ENCODE results near the gene MTFMT.
"Not testable (repeated sequence)": the region's sequence is repeated elsewhere in the genome, so short reads cannot be mapped to it uniquely, and the experiment has no call there.

The MTFMT gene

DNA sequence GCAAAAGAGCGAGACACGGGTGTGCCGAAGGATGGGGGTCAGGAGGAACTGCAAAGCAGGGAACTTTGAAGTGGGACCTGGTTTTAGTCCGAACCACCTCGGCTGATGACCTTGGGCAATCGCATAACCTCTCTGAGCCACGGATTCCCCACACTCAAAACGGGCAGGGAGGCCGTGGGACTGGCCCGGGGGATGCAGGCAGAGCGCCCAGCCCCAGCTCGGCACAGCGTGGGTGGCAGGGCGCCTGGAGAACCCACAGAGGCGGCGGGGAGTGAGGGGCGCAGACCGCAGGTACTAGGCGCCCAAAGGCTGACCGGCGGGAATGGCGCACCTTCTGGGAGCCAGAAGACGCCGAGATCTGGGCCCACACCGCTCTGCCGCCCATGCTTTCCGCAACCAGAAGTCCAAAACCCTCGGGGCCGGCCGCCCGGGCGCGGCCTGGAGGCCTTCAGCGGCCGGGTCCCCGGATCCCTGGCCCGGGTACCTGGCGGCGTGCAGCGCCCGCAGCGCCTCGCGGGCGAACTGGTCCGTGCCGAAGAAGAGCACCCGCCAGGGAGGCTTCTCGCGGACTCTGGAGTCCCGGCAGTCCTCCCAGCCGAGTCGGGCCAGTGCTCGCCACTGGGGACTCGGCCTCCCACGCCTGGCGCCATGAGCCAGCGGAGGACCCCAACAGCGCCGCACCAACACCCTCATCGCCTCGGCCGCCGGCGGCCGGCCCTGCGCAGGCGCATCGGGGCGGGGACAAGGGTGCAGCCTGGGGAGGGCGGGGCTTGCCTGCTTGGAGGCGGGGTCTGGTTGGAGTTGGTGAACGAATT is at the start of gene MTFMT:
Gene MTFMT, minus strand, starts transcription at position 719 of the 815 bp plus-strand sequence. Its CDS starts 26 bp downstream, at position 693.
- FAIRE-seq: no peak

DNA sequence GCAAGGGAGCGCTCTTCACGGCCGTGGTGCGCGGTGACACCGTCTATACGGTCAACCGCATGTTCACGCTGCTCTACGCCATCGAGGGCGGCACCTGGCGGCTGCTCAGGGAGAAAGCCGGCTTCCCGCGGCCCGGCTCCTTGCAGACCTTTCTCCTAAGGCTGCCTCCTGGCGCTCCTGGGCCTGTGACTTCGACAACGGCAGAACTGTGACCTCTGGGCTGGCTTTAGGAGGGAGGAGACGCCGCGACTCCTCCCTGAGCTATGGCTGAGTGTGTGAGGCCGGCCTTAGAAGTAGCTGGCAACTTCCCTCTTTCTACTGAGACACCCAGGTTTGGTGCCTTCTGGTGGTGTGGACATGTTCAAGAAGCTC is 48.5 kb upstream of the MTFMT start:
- FAIRE-seq: no peak

DNA sequence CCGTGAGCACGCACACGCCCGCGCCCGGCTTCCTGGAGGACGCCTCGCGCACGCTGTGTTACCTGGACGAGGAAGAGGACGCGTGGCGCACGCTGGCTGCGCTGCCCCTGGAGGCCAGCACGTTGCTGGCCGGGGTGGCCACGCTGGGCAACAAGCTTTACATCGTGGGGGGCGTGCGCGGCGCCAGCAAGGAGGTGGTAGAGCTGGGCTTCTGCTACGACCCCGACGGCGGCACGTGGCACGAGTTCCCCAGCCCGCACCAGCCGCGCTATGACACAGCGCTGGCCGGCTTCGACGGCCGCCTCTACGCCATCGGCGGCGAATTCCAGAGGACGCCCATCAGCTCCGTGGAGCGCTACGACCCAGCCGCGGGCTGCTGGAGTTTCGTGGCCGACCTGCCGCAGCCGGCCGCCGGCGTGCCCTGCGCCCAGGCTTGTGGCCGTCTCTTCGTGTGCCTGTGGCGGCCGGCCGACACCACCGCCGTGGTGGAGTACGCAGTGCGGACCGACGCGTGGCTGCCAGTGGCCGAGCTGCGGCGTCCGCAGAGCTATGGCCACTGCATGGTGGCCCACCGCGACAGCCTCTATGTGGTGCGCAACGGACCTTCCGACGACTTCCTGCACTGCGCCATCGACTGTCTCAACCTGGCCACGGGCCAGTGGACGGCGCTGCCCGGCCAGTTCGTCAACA is 48.0 kb upstream of the MTFMT start:
- no peak for FAIRE-seq

DNA sequence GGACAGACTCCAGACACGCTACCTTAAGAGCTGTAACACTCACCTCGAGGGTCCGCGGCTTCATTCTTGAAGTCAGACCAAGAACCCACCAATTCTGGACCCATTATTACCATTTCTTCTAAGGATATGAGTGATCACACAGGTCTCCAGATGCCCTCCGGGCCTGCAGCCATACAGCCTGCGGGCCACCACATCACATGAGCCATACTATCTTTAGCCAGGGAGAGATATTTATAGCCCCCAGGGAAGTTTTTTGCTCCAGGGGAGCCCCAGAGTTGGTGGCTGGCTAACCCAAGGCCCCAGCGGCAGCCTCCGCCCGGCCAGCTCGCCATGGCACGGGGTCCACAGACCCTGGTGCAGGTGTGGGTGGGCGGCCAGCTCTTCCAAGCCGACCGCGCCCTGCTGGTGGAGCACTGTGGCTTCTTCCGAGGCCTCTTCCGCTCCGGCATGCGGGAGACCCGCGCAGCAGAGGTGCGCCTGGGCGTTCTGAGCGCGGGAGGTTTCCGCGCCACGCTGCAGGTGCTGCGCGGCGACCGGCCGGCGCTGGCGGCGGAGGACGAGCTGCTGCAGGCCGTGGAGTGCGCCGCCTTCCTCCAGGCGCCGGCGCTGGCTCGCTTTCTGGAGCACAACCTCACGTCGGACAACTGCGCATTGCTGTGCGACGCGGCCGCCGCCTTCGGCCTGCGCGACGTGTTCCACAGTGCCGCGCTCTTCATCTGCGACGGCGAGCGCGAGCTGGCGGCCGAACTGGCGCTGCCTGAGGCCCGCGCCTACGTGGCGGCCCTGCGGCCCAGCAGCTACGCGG is 47.2 kb upstream of the MTFMT start, which contains the start of gene KBTBD13:
Gene KBTBD13, plus strand, starts transcription at position 261 of the 805 bp plus-strand sequence. Its CDS starts 70 bp downstream, at position 331.
- no peak for FAIRE-seq

DNA sequence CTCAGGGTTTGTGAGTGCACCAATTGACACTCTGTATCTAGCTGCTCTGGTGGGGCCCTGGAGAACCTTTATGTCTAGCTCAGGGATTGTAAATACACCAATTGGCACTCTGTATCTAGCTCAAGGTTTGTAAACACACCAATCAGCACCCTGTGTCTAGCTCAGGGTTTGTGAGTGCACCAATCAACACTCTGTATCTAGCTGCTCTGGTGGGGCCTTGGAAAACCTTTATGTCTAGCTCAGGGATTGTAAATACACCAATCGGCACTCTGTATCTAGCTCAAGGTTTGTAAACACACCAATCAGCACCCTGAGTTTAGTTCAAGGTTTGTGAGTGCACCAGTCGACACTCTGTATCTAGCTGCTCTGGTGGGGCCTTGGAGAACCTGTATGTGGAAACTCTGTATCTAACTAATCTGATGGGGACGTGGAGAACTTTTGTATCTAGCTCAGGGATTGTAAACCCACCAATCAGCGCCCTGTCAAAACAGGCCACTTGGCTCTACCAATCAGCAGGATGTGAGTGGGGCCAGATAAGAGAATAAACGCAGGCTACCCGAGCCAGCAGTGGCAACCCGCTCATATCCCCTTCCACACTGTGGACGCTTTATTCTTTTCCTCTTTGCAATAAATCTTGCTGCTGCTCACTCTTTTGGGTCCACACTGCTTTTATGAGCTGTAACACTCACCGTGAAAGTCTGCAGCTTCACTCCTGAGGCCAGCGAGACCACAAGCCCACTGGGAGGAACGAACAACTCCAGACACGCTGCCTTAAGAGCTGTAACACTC is 46.4 kb upstream of the MTFMT start:
- not testable (repeated sequence) for FAIRE-seq

DNA sequence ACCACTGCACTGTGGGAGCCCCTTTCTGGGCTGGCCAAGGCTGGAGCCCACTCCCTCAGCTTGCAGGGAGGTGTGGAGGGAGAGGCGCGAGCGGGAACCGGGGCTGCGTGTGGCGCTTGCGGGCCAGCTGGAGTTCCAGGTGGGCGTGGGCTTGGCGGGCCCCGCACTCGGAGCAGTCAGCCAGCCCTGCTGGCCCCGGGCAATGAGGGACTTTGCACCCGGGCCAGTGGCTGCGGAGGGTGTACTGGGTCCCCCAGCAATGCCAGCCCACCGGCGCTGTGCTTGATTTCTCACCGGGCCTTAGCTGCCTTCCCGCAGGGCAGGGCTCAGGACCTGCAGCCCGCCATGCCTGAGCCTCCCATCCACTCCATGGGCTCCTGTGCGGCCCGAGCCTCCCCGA is 45.5 kb upstream of the MTFMT start:
- not testable (repeated sequence) for FAIRE-seq

DNA sequence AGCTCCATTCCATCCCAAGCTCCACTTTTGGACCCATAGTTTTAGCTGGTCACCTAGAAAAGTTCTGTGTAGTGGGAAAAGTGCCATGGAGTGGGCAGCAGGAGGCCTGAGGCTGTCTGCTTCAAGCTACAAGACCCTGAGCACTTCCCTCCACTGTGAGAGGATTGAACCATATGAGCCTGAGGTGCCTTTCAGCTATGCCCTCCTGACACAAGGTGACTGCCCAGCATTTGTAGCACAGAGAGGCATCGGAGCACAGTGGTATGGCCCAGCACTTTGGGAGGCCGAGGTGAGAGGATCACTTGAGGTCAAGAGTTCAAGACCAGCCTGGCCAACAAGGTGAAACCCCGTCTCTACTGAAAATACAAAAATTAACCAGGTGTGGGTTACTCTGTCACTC is 43.2 kb upstream of the MTFMT start:
- no peak for FAIRE-seq

DNA sequence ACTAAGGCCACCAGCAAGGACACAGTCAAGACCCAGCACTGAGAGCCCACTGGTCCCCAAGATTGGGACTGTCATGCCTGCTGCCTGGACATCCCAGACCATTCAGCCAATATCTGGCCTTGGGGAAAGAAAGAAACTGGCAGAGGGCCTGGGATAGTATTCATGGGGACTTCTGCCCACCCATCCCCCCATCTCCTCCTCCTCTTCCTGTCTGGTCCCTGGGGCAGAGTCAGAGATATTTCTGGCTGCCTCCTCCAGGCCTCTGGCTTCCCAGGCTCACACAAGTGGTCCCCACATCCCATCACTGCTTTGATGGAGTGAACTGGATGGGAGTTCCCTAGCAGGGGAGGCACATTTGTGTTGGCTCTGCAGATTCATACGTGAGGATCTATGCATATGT is 42.6 kb upstream of the MTFMT start:
- FAIRE-seq: no peak

DNA sequence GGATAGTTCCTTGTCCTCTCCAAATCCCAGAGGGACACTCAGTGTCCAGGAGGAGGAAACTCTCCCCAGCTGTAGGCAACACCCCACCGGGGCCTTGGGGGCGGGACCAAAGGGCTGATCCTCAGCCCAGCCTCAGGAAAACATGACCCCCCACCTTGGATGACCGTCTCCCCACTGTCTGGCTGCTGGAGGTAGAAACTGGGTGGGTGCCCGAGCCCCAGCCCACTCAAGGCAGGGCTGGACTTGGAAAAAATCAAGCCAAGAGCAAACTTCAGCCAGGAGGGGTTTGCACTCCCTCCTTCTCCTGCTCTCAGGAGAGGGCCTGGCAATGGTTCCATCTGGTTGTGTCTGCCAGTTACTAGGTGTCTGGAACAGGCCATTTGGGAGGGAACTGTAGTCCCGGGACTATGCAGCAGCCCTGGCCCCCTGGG is 42.0 kb upstream of the MTFMT start:
- FAIRE-seq: no peak

DNA sequence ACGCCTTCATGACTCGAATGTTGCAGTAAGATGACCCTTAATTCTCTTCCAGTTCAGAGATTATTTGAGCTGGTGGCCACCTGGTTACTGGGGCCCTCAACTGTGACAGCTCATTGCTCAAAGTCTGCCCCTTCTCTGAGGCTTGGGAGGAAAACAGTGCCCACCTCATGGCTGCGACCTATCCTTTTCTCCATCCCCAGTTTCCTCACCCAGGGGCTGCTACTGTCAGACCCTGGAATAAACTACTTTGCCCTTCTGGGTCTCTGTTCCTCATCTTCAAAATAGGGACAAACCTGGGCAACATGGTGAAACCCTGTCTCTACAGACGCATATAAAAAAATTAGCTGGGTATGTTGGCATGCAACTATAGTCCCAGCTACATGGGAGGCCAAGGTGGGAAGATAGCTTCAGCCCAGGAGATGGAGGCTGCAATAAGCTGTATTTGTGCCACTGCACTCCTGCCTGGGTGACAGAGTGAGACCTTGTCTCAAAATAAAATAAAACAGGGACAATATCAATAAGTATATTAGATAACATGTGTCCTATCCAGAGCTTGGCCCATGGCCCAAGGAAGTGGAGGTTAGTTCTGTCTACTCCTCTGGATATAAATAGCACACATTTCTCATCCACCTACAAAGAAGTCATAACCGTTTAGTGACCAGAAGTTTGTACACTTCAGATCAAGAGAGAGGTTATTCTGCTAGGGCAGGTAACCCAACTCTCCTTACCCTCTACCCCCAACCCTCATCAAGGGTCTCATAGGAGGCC is 40.5 kb upstream of the MTFMT start:
- FAIRE-seq: no peak

DNA sequence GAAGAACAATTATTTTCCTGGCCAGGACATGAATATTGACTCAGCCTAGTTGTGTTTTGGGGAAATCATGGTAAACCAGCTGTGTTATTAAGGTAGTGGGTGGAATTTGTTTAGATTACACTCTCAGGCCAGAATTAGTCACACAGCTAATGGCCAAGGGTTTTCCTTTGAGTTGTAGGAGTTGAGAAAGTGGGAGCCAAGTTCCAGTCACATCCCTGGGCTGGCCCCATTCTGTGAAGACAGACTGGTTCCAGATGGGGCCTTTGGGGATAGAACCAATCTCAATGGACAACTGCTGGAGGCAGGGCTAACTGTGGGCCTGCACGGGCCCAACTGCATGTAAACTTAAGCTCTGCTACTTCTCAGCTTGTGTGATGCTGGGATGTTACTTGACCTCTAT is 39.7 kb upstream of the MTFMT start:
- no peak for FAIRE-seq

DNA sequence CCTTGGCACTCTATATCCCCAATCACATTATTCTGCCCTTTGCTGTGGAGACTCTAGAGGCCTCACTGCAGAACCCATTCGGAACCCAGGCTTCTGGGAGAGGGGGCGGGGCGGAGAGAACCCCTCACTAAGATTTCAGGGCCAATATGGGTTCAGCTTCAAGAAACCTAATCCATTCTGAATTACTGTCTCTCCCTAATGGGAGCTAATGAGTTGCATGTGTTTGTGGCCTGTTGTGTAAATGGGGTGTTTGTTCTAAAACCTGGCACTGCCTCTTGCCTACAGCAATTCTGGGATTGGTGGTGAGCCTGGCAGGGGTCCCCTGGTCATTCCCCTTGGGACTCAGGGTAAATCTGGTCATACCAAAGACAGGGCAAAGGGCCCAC is 39.0 kb upstream of the MTFMT start:
- no peak for FAIRE-seq

DNA sequence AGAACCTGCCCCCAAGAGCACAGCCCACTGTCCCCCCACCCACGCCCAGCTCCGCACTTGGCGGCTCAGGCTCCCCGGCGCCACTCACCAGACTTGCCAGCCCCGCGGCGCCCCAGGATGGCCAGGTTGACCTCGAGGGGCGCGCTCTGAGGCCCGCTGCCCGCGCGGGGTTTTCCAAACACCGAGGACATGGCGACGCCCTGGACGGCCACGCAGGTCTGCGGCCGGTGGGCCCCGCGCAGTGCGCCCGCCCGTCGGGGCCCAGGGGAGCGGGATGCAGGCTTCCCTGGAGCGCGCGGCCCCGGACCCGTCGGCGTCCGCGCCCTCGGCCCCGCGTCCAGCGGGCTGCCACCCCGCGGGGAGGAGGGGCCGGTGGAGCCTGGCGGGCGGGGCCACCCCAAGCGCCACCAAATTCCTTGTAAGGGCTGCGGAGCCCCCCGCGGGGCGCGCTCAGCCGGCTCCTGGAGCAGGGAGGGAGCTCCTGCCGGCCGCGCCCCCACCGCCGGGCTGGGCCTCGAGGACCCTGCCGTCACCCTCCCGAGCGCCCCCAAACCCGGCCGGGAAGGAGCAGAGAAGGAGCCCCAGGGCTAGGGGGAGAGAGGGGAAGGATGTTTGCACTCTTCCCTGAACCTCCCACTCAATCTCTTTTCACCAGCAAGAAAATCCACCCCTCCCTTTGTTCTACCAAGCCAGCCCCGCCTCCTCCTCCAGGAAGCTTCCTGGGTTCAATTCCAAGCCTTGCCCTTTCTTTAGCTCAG is 38.4 kb upstream of the MTFMT start, which contains the start of gene RASL12:
Gene RASL12, minus strand, starts transcription at position 347 of the 758 bp plus-strand sequence. Its CDS starts 156 bp downstream, at position 191.
- no peak for FAIRE-seq

DNA sequence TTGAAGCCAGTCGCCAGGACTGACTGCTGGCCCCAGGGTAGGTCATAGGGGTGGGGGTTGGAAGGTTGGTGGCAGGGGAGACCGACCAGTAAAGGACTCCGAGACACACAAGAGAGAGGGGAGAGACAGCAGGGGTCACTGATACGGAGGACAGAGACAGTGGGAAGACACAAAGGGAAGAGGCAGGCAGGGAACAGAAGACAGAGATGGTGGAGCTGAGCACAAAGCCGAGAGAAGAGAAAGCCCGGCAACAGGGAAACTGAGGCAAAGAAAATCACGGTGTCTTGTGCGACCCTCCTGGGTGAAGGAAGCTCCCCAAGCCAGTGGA is 37.8 kb upstream of the MTFMT start:
- no peak for FAIRE-seq

DNA sequence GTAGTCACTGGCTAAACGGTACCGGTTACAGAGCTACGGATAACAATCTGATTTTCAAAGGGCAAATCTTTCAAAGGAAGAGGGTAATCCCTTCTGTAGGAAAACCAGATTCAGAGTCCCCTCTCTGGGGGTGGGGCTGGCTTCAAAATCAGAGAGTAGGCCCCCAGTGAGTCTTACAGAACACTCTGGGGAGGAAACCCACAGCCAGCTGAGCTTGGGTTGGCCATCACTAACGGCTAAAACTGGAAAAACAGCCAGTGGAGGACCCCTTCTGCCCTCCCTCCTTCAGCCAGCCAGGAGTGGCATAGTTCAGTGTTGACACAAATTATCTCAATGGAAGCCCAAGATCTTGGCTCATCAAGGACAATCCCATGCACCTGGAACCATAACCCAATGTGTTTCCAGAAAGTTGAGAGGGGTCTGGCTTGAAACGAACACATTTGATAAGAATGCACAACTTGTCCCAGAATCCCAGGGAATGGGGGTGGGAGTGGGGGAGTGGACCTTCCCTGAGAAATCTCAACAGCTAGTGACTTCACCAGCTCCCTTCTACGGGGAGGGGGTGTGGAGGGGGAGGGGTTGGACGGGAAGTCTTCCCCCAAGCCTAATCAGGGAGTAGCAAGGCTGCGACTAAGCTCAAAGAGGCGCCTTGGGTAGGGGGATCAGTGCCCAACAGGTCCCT is 37.3 kb upstream of the MTFMT start:
- FAIRE-seq: no peak

DNA sequence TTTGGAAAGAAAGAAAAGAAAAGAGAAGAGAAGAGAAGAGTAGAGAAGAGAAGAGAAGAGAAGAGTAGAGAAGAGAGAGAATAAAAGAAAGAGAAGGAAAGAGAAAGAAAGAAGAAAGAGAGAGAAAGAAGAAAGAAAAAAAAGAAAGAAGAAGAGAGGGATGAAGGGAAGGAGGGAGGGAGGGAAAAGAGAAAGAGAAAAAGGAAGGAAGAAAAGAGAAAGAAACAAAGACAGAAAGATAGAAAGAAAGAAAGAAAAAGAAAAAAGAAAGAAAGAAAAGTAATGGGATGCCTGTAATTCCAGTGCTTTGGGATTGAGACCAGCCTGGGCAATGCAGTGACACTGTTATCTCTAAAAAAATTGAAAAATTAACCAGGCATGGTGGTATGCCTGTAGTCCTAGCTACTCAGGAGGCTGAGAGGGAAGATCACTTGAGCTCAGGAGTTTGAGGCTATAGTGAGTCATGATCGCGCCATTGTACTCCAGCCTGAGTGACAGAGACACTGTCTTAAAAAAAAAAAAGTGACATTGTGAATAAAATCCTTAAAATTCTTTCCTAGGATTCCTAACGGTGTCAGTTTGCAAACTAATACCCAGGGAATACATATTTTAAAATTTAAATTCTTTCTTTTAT is 36.7 kb upstream of the MTFMT start:
- FAIRE-seq: no peak

DNA sequence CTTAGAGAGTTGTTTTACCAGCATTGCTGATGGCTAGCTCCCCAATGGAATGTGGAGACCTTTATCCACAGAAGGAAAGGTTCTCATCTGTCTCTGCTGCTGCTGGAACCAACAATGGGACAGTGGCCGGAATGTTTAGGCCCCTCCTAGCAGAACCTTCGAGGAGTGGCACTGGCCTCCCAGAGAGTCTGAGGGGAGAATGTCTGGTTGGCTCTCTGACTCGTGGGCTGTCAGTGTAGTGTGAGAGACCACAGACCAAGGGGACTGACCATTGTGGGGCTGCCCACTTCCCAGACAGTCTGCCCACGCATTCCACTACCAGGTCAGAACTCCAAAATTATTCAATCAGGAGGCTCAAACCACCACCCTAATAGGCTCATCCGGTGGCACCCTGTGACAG is 33.3 kb upstream of the MTFMT start:
- no peak for FAIRE-seq

DNA sequence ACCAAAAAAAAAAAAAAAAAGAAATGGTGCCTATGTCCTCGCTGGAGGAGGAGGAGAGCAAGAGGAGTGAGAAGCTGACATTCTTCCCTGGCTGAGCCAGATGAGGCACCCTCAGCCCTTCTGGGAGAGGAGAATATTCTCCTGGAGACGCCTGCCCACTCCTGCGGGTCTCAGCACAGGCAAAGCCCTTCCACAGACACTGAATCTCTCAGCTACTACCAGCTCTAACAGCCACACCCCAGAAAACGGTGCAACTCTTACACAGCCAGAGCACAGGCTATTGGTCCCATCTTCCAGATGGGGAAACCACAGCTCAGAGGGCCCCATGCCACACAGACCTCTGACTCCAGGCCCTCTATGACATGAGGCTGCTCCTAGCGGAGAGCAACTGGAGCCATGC is 32.6 kb upstream of the MTFMT start:
- FAIRE-seq: no peak

DNA sequence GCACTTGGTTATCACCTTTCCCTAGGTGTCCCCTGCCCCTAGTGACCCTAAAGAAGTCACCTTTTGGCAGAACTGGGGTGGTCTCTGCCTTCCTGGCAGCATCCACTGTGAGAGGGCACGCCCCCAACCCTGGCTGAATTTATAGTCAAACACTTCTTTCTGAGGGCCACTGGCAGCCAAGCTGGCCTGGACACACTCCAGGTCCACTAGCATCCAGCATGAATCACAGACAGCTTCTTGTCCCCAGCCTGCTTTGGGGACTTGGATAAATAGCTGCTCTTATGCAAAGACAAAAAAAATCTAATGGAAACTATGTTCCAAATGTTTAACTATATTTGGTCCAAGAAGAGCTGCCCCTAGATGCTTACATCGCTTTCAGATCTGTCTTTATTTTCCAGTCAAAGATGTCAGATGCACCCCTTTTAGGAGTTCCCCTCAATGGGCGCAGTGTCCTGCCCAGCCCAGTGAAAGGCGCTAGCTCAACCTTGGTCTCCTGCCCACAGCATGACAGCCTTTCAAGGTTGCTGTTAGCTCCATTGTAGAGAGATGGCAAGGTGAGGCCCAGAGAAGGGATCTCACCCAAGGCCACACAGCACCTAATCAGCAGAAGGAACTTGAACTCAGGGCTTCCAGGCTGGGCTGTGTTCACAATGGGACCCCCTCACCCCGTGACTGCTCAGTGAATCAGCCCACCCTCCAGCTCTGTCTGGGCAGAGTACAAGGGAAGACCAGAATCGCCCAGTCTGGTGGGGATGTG is 31.4 kb upstream of the MTFMT start:
- FAIRE-seq: no peak
